Mucosa of rectum (tissue), 2 donors: ENCODE results near the gene GRWD1.

Experiments
- H3K27ac ChIP-seq, 2 donors: one replicate each; pipeline ENCODE4 v1.7.0; 2013; ENCODE audit warnings: inconsistent platforms in 2 of 2, low read depth in 2 of 2, low read length in 2 of 2
- H3K27me3 ChIP-seq, 2 donors: one replicate each; pipeline ENCODE4 v1.7.0; 2013; ENCODE audit warnings: low read length in 2 of 2; ENCODE audit not compliant: control insufficient read depth in 2 of 2, insufficient read depth in 2 of 2
- H3K36me3 ChIP-seq, 2 donors: one replicate each; pipeline ENCODE4 v1.7.0; 2013; ENCODE audit warnings: low read length in 2 of 2; ENCODE audit not compliant: control insufficient read depth in 2 of 2, insufficient read depth in 2 of 2
- H3K4me1 ChIP-seq, 2 donors: one replicate each; pipeline ENCODE4 v1.7.0; 2013; ENCODE audit warnings: low read length in 2 of 2, mild to moderate bottlenecking in 1 of 2; ENCODE audit not compliant: control insufficient read depth in 2 of 2, insufficient read depth in 2 of 2
- H3K4me3 ChIP-seq, 2 donors: one replicate each; pipeline ENCODE4 v1.7.0; 2013; ENCODE audit warnings: low read length in 2 of 2
- H3K9ac ChIP-seq, 2 donors: one replicate each; pipeline ENCODE4 v1.7.0; 2013; ENCODE audit warnings: low read length in 2 of 2, low read depth in 1 of 2, mild to moderate bottlenecking in 1 of 2
- H3K9me3 ChIP-seq, 2 donors: one replicate each; pipeline ENCODE4 v1.7.0; 2013; ENCODE audit warnings: low read length in 2 of 2; ENCODE audit not compliant: control insufficient read depth in 2 of 2
- donor health status: healthy.
- donor health status: Normal muscosa, but diverticular disease.

The GRWD1 gene

GRCh38 chr19:48445606-48446481 lies at the start of gene GRWD1:
Gene GRWD1 (plus strand): TSS chr19:48445983. CDS start chr19:48446006, 23 bp downstream.
- Histone ChIP-seq H3K9ac (peak within 1 kb of the TSS; percentile 84 to 92), H3K27me3 (peaks cover 16 to 22% of the 10 kb centered on the region in 2 donors), H3K4me3 (peak within 1 kb of the TSS; percentile 95 to 98), H3K4me1 (peaks cover 11 to 17% of the 10 kb centered on the region in 2 donors), H3K9me3 (no peaks in the 10 kb centered on the region), H3K27ac (peak within 1 kb of the TSS; percentile 86 to 87), H3K36me3 (peaks cover 14 to 25% of the 10 kb centered on the region in 2 donors)

- H3K27ac ChIP-seq, result no peak overlapping the region
- H3K4me3 ChIP-seq, result no peak overlapping the region
- H3K4me1 ChIP-seq, result peaks cover 6 to 20% of the 10 kb centered on the region in 2 donors
- no peaks in the 10 kb centered on the region for H3K36me3 ChIP-seq
- no peaks in the 10 kb centered on the region for H3K9me3 ChIP-seq
- no peak overlapping the region for H3K9ac ChIP-seq
- peaks cover 31 to 51% of the 10 kb centered on the region in 2 donors for H3K27me3 ChIP-seq
Measured at GRCh38 chr19:48396016-48396823, 49.6 kb upstream of the GRWD1 start.

GRCh38 chr19:48396824-48397176 lies 49.0 kb upstream of the GRWD1 start:
- Histone ChIP-seq H3K36me3 (no peaks in the 10 kb centered on the region), H3K4me3 (no peak overlapping the region), H3K4me1 (peaks cover 6 to 20% of the 10 kb centered on the region in 2 donors), H3K27ac (no peak overlapping the region), H3K27me3 (peaks cover 31 to 51% of the 10 kb centered on the region in 2 donors), H3K9me3 (no peaks in the 10 kb centered on the region), H3K9ac (no peak overlapping the region)

- H3K4me1 ChIP-seq, result peaks cover 6 to 20% of the 10 kb centered on the region in 2 donors
- H3K27ac ChIP-seq, result no peak overlapping the region
- peak overlapping the region; percentile 38 to 60 for H3K9ac ChIP-seq
- H3K27me3 ChIP-seq, result peaks cover 31 to 51% of the 10 kb centered on the region in 2 donors
- H3K36me3 ChIP-seq, result no peaks in the 10 kb centered on the region
- H3K9me3 ChIP-seq, result no peaks in the 10 kb centered on the region
- peak overlapping the region; percentile 59 to 69 for H3K4me3 ChIP-seq
Measured at GRCh38 chr19:48397263-48398101, 48.3 kb upstream of the GRWD1 start.

- Histone ChIP-seq H3K27ac (no peak overlapping the region), H3K4me1 (peaks cover 6 to 20% of the 10 kb centered on the region in 2 donors), H3K9ac (peak overlapping the region; percentile 38 to 60), H3K4me3 (peak overlapping the region; percentile 59 to 69), H3K27me3 (peaks cover 31 to 47% of the 10 kb centered on the region in 2 donors), H3K9me3 (no peaks in the 10 kb centered on the region), H3K36me3 (no peaks in the 10 kb centered on the region)
Measured at GRCh38 chr19:48398102-48398374, 47.7 kb upstream of the GRWD1 start.

- Histone ChIP-seq H3K27ac (peak overlapping the region; percentile 32 to 51), H3K9me3 (no peaks in the 10 kb centered on the region)
Measured at GRCh38 chr19:48398375-48399235, 47.2 kb upstream of the GRWD1 start.

GRCh38 chr19:48400018-48400742 lies 45.6 kb upstream of the GRWD1 start:
- Histone ChIP-seq H3K27me3 (peaks cover 19 to 28% of the 10 kb centered on the region in 2 donors), H3K4me1 (peaks cover 6 to 13% of the 10 kb centered on the region in 2 donors), H3K4me3 (peak overlapping the region; percentile 21 to 58), H3K9me3 (no peaks in the 10 kb centered on the region), H3K27ac (no peak overlapping the region), H3K36me3 (no peaks in the 10 kb centered on the region), H3K9ac (no peak overlapping the region)

More at GRCh38 chr19:48398375-48399235, 47.2 kb upstream of the GRWD1 start:
- Histone ChIP-seq H3K4me1 (peaks cover 6 to 19% of the 10 kb centered on the region in 2 donors), H3K9ac (peak overlapping the region in 1 of 2 donors; percentile 65), H3K27me3 (peaks cover 29 to 42% of the 10 kb centered on the region in 2 donors), H3K36me3 (no peaks in the 10 kb centered on the region), H3K4me3 (peak overlapping the region; percentile 59 to 69)

- Histone ChIP-seq H3K36me3 (no peaks in the 10 kb centered on the region), H3K27ac (no peak overlapping the region), H3K9ac (no peak overlapping the region), H3K27me3 (peaks cover 10 to 17% of the 10 kb centered on the region in 2 donors), H3K9me3 (no peaks in the 10 kb centered on the region), H3K4me1 (peaks cover 6 to 13% of the 10 kb centered on the region in 2 donors), H3K4me3 (no peak overlapping the region)
Measured at GRCh38 chr19:48401287-48401686, 44.5 kb upstream of the GRWD1 start.
